GM19463 (cell line): Measurements from ENCODE around the gene ADAD2.

Experiments
- ATAC-seq: cut with Tn5 transposase; IDR thresholded peaks from one replicate; pipeline ENCODE4 v1.9.1; 2021; ENCODE audit warnings: mild to moderate bottlenecking, moderate library complexity; ENCODE audit not compliant: unreplicated experiment

The ADAD2 gene

DNA sequence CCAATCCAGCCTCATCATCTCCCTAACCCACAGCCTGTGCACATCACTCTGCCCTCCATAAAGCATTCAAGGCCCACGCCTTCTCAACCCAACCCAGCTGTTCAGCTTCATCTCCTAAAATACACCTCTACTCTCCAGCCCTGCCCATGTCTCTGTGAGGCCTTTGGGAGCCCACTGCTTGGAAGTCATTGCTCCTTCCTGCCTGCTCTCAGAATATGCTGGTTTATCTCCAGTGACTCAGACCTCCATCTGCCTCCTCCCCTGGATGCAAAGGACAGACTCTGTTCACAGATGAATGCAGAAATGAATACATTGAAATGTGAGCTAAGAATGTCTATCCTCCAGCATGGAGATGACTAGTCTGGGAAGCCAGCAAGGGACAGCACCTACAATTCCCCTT is 29.9 kb downstream of the ADAD2 start:
- no peak for ATAC-seq

- ATAC-seq: no peak
These were observed 32.5 kb downstream of the ADAD2 start for GRCh38 chr16:84223456-84223855.

DNA sequence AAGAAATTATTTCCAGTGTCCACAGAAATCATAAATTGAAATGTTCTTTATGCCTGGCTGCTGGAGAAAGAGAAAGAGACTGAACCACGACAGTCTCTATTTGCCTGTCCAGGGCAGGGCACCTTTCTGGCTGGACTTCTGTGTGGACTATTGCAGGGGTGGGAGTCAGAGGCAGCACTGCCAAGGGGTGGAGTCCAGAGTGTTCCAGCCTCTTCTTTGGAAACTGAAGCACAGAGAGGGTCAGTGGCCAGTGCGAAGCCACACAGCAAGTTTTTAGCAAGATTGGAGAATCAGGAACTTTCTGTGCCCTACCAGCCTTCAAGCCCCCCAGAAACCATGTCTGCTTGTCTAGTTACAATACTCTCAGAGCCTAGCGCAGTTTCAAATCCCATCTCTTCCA is 33.6 kb downstream of the ADAD2 start:
- ATAC-seq: no peak

DNA sequence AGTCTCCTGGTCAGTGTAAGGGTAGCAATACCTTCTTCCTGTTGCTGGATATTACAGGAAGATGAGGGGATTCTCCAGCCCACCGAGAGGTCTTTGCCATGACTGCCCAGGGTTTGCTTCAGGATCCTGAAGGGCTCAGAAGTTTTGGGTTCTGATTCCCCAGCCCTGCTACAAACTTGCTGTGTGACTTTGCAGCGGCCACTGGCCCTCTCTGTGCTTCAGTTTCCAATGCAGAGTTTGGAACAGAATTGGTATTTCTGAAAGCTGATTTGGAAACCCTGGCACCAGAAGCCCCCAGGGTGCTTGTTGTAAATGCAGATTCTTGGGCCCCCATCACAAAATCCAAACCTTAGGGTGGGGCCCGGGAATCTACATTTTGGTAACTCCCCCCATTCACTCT is 34.2 kb downstream of the ADAD2 start:
- no peak for ATAC-seq

DNA sequence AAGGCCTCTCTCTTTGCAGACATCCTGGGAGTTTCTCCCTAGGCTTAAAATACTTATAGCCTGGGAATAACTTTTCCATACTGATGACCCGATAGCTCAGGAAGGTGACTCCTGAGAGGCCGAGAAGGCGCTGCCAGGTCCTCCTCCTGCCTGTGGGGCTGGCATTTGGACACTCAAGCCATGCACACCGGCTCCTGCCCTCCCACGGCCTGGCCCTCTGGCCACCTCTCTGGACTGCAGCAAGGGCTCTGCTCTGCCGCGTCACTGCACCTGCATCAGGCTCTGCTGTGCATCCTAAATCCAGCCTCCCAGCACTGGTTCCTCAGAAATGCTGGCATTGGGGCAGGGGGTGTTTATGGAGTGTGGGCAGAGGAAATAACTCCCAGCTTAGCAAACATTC is 34.6 kb downstream of the ADAD2 start:
- no peak for ATAC-seq

- no peak for ATAC-seq
These were observed 35.1 kb downstream of the ADAD2 start for GRCh38 chr16:84226026-84226425.

GRCh38 chr16:84227548-84227947 is 36.6 kb downstream of the ADAD2 start:
- ATAC-seq: no peak

- no peak for ATAC-seq
These were observed 37.4 kb downstream of the ADAD2 start for GRCh38 chr16:84228256-84228838.

DNA sequence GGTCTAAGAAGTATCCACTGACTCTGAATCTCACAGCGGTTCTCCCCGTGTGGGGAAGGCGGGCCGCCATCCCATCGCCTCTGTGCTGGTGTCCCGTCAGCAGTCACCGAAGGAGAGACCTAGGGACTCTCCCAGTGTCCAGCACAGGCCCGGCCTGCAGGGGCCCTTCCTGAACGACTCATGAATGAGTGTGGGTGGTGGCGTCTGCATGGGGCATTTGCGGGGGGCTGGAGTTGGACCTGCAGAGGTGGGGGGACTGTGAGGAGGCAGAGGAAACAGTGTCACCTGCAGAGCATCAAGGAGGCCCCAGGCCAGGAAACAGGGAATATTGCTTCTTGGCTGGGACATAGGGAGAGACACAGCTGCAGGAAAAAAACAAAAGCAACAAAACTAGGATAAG is 38.5 kb downstream of the ADAD2 start:
- ATAC-seq: no peak

DNA sequence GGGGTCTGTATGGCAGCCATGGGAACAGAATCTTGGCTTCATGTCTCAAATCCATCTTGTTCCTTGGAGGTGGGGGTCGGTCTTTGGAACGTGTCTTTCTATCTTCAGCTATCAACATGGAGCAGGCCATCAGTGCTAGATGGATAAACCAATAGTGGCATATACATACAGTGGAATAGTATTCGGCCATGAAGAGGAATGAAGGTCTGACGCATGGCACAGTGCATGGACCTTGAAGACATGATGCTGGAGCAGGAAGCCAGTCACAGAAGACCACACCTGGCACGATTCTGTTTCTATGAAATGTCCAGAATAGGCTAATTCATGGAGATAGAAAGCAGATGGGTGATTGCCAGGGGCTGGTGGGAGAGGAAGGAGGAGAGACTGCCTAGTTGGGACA is 41.1 kb downstream of the ADAD2 start:
- no peak for ATAC-seq

DNA sequence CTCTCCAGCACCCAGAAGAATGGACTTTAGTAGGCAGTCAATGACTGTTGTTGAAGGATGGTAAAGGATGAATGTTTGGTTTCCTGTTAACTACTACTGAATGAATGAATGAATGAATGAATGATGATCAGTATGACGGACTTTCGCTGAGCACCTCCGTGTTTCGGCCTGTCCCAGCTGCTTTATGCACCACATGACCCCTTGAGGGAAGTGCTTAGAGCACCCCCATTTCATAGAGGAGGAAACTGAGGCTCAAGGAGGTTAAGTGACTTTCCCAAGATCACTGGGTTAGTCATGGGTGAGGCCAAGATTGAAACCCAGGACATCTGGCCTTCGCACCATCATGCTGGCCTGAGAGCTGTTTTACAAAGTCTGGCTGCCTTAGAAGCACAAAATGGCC is 42.0 kb downstream of the ADAD2 start:
- ATAC-seq: no peak

GRCh38 chr16:84233748-84234147 is 42.8 kb downstream of the ADAD2 start:
- ATAC-seq: no peak

DNA sequence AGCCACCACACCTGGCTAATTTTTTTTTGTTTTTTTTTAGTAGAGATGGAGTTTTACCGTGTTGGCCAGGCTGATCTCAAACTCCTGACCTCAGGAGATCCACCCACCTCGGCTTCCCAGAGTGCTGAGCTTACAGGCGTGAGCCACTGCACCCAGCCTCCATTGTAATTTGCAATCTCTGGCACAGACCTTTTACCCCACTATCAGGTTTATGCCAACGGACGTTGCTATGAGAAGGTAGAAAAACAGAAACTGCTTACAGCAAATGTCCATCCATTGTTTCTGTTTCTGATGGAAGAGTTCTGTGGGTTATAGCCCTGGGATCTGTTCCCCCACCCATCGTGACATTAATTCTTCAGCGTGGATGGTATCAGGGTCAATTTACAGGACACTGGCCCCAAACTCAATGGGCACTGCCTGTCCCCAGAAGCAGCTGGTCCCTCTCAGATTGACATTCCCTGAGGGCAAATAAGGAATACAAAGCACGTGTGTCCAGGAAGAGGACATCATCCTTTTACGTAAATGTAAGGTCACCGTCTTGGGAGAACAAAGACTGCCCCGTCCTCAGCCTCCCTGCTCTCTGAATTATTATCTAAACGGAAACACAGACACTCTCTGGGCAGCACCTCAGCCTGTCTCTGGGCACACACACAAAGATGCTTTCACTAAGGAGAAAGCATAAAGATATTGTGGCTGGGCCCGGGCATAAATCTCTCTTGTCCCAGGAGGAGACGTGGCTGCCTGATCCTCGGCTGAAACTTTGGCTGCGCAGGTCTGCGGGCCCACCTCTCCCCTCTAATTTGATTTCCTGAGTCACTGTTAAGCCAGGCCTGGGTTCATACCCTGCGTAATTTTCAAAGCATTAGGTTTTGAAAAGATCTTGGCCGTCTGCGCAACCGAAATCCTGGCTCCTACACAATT is 43.6 kb downstream of the ADAD2 start:
- ATAC-seq: no peak

DNA sequence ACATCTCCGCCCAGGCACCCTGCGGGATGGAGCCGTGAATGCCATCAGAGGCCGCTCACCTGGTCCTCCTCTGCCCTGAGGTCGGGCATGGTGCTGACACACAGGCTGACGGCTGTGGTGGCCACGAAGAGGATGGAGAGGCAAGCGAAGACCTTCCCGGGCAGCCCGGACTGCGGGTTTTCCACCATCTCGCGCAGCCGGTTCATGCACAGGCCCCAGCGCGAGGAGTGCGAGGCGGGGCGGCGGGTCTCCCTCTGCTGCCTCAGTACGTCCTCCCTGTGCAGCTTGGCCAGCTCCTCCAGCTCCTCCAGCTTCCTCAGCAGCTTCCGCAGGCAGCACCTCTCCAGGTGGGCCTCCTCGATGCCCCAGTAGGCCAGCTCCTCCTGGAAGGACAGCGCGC is 45.7 kb downstream of the ADAD2 start:
- ATAC-seq: no peak

DNA sequence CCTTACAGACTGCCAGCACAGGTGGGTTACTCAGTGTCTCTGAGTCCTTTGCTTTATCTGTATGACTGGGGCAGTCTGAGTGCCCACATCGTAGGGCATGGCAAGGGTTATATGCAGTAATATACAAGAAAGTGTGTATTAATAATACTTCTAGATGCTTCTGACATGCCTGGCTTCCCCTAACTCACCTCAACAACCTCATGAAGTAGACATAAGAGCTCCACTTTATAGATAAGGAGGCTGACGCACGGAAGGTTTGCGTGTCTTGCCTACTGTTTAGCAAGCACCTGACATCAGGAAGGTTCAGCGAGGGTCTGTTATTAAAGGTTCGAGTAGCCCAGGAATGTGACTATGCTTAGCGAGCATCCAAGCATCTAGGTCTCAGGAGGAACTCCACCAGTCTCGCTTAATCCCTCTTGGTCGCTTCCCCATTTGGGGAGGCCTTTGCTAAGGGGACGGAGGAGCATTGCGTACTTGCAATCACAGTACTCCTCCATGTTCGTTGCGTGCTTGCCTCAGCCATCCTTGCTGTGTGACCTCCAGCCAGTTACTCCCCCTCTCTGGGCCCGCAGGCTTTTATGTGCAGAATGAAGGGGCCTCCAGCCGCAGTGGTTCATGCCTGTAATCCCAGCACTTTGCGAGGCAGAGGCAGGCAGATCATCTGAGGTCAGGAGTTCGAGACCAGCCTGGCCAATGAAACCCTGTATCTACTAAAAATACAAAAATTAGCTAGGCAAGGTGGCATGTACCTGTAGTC is 47.2 kb downstream of the ADAD2 start:
- no peak for ATAC-seq

- no peak for ATAC-seq
These were observed 48.3 kb downstream of the ADAD2 start for GRCh38 chr16:84239141-84239769.

- ATAC-seq: no peak
These were observed 49.0 kb downstream of the ADAD2 start, which contains the start of gene KCNG4 for GRCh38 chr16:84239909-84240308. Gene KCNG4 (minus strand): TSS chr16:84240012. CDS start chr16:84237485, 2,527 bp downstream.

DNA sequence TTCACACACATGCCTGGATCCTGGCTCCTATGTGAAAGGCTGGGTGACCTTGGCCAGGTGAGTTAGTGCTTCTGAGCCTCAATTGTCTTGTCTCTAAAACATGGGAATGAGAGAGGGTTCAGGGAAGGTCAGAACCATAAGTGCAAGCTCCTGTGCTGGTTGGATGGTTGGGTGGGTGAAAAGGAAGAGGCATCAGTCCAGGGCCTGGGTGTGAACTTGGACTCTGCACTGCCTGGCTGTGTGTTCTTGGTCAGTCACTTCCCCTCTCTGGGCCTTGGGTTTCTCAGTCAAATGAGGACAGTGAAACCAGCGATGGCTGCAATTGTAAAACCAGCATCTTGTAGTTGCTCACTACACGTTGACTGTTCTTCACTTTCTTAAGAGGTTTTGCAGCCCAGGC is 49.5 kb downstream of the ADAD2 start:
- no peak for ATAC-seq

DNA sequence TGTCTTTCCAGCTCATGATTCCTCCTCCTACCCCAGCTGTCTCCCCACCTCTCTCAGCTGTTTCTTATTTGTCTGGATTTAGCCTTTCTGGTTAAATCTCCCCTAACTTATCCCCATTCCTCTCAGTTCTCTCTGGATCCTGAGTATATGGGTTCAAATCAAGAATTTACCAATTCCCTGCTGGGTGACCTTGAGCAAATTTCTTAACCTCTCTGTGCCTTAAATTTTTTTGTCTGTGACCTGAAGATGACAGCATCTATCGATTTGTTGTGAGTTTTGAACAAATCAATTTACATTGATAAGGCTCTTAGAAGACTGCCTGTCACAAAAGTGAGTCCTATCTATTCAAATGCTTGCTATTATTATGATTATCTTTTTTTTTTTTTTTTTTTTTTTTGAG is 50.8 kb downstream of the ADAD2 start:
- no peak for ATAC-seq

DNA sequence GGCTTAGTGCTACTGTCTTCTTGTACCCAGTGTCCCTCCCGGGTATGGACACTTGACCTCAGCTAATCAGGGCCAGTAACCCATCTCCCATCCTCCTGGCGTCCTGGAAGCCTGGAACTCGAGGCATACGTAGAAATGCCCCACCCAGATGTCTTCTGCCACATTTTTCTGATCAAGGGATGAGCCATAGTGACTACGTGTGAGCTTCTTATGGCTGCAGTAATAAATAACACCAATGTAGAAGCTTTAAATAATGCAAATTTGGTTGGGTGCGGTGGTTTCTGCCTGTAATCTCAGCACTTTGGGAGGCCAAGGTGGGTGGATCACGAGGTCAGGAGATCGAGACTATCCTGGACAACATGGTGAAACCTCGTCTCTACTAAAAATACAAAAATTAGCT is 51.9 kb downstream of the ADAD2 start:
- ATAC-seq: no peak

- ATAC-seq: no peak
These were observed 52.8 kb downstream of the ADAD2 start for GRCh38 chr16:84243732-84244131.
